Osteoblast (primary cell): ENCODE data around the gene STH. TPM values are rescaled to one million over a fixed set of nuclear protein-coding genes. Genes with fewer than 3 reads are reported as not detected.

Experiments
- DNase-seq: peaks from one replicate; pipeline ENCODE4 v3.0.0; 2011; ENCODE audit warnings: low spot score, mixed read lengths; ENCODE audit not compliant: insufficient read length; ENCODE audit errors: missing footprints
- H2AFZ ChIP-seq: 2 replicates; pipeline ENCODE4 v1.6.0; 2011; ENCODE audit warnings: mild to moderate bottlenecking, low read length
- H3K27ac ChIP-seq: 2 replicates; pipeline ENCODE4 v1.5.1; 2011; ENCODE audit warnings: mild to moderate bottlenecking, low read depth, low read length, moderate library complexity
- H3K27me3 ChIP-seq: 2 replicates; pipeline ENCODE4 v1.6.0; 2012; ENCODE audit warnings: mild to moderate bottlenecking, control low read depth, inconsistent platforms, low read length, moderate library complexity; ENCODE audit not compliant: insufficient read depth
- H3K36me3 ChIP-seq: 2 replicates; pipeline ENCODE4 v1.5.1; 2011; ENCODE audit warnings: mild to moderate bottlenecking, low read length, control low read depth, moderate library complexity; ENCODE audit not compliant: insufficient read depth
- H3K4me1 ChIP-seq: 2 replicates; pipeline ENCODE4 v1.5.1; 2011; ENCODE audit warnings: mild to moderate bottlenecking, low read length, control low read depth, moderate library complexity; ENCODE audit not compliant: insufficient read depth
- H3K4me2 ChIP-seq: 2 replicates; pipeline ENCODE4 v1.6.0; 2011; ENCODE audit warnings: mild to moderate bottlenecking, low read length; ENCODE audit not compliant: insufficient read depth
- H3K4me3 ChIP-seq: fragments of 200-600 bp; sonication (generic); 3 replicates; pipeline ENCODE4 v1.5.1; 2012; ENCODE audit warnings: mild to moderate bottlenecking, low read length, inconsistent platforms; ENCODE audit not compliant: insufficient read depth
- H3K79me2 ChIP-seq: 2 replicates; pipeline ENCODE4 v1.6.0; 2012; ENCODE audit warnings: mild to moderate bottlenecking, low read length, control low read depth, inconsistent platforms; ENCODE audit not compliant: insufficient read depth
- H3K9me3 ChIP-seq: 2 replicates; pipeline ENCODE4 v1.5.1; 2011; ENCODE audit warnings: low read depth, low read length, control low read depth
- H4K20me1 ChIP-seq: 2 replicates; pipeline ENCODE4 v1.6.0; 2012; ENCODE audit warnings: mild to moderate bottlenecking, low read length, control low read depth; ENCODE audit not compliant: insufficient read depth
- CTCF ChIP-seq: IDR thresholded peaks from 2 replicates; pipeline ENCODE4 v1.5.1; 2011; ENCODE audit warnings: mild to moderate bottlenecking, low read depth, low read length, moderate library complexity; ENCODE audit errors: extremely low read depth
- total RNA-seq: library from RNA; depleted of rRNA; stranded (reverse); fragments of >200 nt; gene quantifications from 2 replicates; pipeline ENCODE4 v1.2.3, GENCODE V29; 2012

STH gene
- total RNA-seq, 1 donor, result not detected

DNA sequence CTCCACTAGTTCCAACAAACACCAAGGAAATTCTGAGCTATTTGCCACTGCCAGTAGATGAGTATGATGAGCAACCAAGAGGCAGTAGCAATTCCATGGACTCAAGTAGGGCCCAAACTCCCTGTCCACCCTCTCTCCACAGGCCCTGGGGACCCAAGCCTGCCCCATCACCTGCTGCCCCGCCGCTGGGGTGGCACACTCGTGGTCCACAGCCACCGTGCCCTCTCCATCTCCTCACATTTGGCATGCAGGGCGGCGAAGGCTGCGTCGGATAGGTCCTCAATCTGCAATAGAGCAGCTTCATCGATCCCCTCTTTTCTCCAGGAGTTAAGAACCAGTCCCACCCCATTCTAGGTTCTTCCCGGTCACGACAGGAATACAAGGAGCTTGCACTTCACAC lies 33.9 kb downstream of the STH start:
- peaks cover 86% of the 10 kb centered on the region for H3K36me3 ChIP-seq
- H3K27ac ChIP-seq, result no peak overlapping the region
- TF ChIP-seq CTCF, result no peak

GRCh38 chr17:46033392-46033791 lies 34.3 kb downstream of the STH start:
- Histone ChIP-seq H3K9me3 (no peaks in the 10 kb centered on the region), H2AFZ (no peak overlapping the region), H3K27ac (no peak overlapping the region), H3K4me2 (no peak overlapping the region), H3K4me3 (no peak overlapping the region), H3K79me2 (no peaks in the 10 kb centered on the region), H4K20me1 (peaks cover 5% of the 10 kb centered on the region), H3K4me1 (no peaks in the 10 kb centered on the region), H3K27me3 (no peaks in the 10 kb centered on the region), H3K36me3 (peaks cover 86% of the 10 kb centered on the region)
- TF ChIP-seq CTCF, result no peak
- no peak for DNase-seq

More for the DNA sequence above, 33.9 kb downstream of the STH start:
- peaks cover 5% of the 10 kb centered on the region for H4K20me1 ChIP-seq
- H3K4me2 ChIP-seq, result no peak overlapping the region
- H2AFZ ChIP-seq, result no peak overlapping the region
- H3K9me3 ChIP-seq, result no peaks in the 10 kb centered on the region
- no peak for DNase-seq
- H3K79me2 ChIP-seq, result no peaks in the 10 kb centered on the region
- no peak overlapping the region for H3K4me3 ChIP-seq
- no peaks in the 10 kb centered on the region for H3K27me3 ChIP-seq
- no peaks in the 10 kb centered on the region for H3K4me1 ChIP-seq

DNA sequence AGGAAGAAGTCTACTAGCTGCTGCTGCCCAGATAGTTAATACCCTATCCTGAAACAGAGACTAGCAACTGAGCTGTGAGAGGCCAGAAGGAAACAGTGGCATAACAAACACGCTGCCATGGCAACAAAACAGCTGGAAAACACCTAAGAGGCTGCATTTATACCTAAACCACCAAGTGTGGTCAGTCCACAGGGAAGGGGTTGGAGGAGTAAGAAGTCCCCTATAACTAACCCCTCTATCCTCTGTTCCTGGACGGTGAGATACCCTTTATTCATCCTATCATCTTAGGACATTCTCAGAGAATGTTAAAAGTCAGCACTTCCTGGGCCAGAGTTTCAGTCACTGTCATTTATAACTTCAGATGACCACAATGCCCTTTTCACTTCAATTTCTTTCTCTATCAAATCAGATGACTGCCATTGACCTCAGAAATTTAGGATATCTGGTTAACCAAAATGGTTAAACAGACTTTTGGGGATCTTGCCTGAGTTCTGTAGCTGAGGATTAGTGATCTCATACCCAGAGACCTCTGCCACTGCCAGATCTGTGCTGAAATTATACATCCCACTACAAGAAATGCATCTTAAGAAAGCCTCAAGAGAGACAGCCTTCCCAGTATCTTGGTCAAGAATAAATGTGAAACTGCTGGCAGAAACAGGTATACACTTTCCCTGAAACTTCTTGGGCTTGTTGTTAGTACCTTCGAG lies 36.2 kb downstream of the STH start:
- Histone ChIP-seq H3K36me3 (peaks cover 98% of the 10 kb centered on the region), H3K79me2 (no peaks in the 10 kb centered on the region), H3K27me3 (no peaks in the 10 kb centered on the region), H3K27ac (no peak overlapping the region), H3K4me3 (no peak overlapping the region), H3K4me1 (no peaks in the 10 kb centered on the region), H3K9me3 (no peaks in the 10 kb centered on the region), H4K20me1 (no peaks in the 10 kb centered on the region), H2AFZ (no peak overlapping the region), H3K4me2 (no peak overlapping the region)
- DNase-seq, result no peak
- TF ChIP-seq CTCF, result no peak

- Histone ChIP-seq H3K4me2 (no peak overlapping the region), H4K20me1 (no peaks in the 10 kb centered on the region), H3K27ac (no peak overlapping the region), H3K4me3 (no peak overlapping the region), H3K36me3 (peaks cover 96% of the 10 kb centered on the region), H3K9me3 (no peaks in the 10 kb centered on the region), H3K4me1 (no peaks in the 10 kb centered on the region), H2AFZ (no peak overlapping the region), H3K79me2 (peaks cover 4% of the 10 kb centered on the region), H3K27me3 (no peaks in the 10 kb centered on the region)
- TF ChIP-seq CTCF, result no peak
- DNase-seq, result no peak
Measured at GRCh38 chr17:46036491-46036890, 37.4 kb downstream of the STH start.
